Sciatic nerve (tissue), 2 donors: ENCODE data around the gene RASL11B. TPM values are rescaled to one million over a fixed set of nuclear protein-coding genes. Genes with fewer than 3 reads are reported as not detected.

Experiments used
- ATAC-seq: fragments of 200-7000 bp; cut with Tn5 transposase; one replicate; pipeline ENCODE4 v1.9.1; 2020; ENCODE audit warnings: mild to moderate bottlenecking, moderate library complexity
- DNase-seq: peaks from one replicate; pipeline ENCODE4 v3.0.0-alpha.2; 2020; ENCODE audit warnings: low spot score
- intact Hi-C: fragments of 100-400 bp; cut with DNase I; formaldehyde crosslinking; loops from one replicate; pipeline ENCODE4 v1.14.2; 2022
- total RNA-seq: library from RNA; stranded (reverse); fragmentation: NEBNext Ultra II Directional; extraction: Animal tissue kit (Norgen Biotek cat#: 25700); gene quantifications from one replicate; pipeline ENCODE4 v1.2.1, GENCODE V29; 2021
- donor health status: DM: no; HTN: no; CAD: no.
- donor health status: DM: no; HTN: no; CAD: no.

Gene RASL11B
- total RNA-seq, 1 donor from 2014 or later = 2.5 TPM

DNA sequence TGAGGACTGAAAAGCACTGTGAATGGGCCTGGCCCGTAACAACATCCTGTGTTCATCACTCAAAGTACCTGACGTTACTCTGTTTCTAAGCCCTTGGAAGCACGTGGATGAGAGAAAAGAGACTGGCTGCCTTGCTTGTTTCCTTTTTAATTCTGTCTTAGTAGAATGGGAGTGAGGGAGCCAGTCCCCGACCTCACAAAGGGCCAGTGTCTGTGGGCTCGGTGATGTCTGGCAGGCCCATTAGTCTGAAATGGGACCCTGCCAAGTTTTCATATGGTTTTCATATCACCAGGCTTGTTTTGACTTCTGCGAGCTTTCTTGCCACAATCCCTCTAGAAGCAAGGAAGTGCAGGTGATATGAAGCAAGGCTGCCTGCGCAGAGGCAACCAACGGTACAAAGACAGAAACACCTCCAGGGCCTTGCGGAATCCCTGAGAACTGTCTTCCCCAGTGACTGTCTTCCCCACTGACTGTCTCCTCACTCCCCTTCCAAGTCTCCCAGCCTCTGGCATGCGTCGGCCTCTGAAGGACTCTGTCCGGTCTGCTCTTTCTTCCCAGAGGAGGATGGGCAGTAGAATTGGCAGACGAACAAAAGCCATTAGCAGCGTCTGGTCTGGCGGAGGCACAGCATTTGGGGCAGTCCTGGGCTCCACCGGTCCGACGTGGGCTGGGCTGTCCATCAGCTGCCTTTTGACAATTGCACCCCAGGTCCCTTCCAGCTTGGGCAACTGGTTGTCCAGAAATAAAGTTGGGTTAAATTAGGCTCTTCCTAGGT is 20.2 kb upstream of the RASL11B start:
- intact Hi-C loops = no loop called here
- ATAC-seq (no peak), DNase-seq (no peak)

GRCh38 chr4:52842792-52843191 is 19.3 kb upstream of the RASL11B start:
- ATAC-seq (no peak), DNase-seq (no peak)
- intact Hi-C loops = no loop called here

GRCh38 chr4:52843351-52843750 is 18.8 kb upstream of the RASL11B start:
- intact Hi-C loops = no loop called here
- DNase-seq (no peak), ATAC-seq (no peak)

GRCh38 chr4:52843958-52844357 is 18.2 kb upstream of the RASL11B start:
- no peak for DNase-seq
- ATAC-seq = peak; percentile 76
- intact Hi-C loops = no loop called here

DNA sequence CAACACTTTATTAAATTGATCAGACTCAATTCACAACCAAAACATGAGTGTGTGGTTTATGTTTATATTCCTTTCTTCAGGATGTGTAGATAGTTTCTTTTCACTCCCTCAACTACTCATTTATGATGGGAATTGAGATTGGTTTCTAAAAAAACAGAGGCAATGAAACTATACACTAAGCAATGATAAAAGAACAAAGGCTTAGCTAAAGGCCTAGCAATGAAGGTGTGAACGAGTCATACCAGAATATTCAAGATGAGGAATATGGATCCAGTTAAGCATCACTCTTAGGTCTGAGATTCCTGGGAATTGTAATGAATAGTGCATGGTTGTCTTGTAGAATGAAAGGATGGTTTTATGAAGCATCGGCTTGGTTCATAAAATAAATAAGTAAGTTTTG is 17.5 kb upstream of the RASL11B start:
- no peak for DNase-seq
- ATAC-seq = no peak
- intact Hi-C loops = no loop called here

DNA sequence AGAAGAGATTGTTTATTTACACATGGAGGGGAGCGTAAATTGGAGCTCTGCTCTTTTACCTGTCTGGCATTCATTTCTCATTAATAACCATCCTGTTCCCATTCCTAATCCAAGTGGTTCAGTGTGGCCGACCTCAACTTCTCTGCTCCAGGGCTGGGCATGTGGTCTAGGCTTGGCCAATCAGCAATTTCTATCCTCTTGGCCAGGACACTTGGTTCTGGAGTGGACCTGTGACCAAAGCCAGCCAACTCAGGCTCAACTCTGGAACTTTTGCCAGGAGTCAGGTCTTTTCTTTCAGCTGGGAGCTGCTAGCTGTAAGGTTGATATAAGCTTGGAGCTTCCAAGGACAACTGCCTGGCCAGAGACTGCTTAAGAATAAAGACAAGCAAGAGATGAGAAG is 15.6 kb upstream of the RASL11B start:
- no peak for ATAC-seq
- intact Hi-C loops = no loop called here
- no peak for DNase-seq

DNA sequence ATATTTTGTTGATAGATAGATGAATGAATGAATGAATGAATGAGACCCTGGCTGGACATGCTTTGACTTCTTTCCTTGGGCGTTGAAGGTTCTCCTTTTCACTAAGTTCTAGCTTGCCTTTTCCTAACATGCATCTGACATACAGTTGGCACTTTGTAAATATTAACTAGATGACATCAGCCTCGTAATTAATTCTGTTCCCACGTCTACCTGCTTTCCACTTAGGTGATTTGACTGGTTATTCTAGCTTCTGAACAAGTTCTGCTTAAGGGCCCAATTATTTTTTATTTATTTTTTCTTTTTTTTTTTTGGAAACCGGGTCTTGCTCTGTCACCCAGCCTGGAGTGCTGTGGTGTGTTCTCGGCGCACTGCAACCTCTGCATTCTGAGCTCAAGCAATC is 13.9 kb upstream of the RASL11B start:
- DNase-seq = no peak
- intact Hi-C loops = no loop called here

GRCh38 chr4:52850406-52851124 is 11.6 kb upstream of the RASL11B start:
- ATAC-seq = no peak
- intact Hi-C loops = no loop called here
- DNase-seq = no peak

More for the DNA sequence above, 13.9 kb upstream of the RASL11B start:
- ATAC-seq = no peak

DNA sequence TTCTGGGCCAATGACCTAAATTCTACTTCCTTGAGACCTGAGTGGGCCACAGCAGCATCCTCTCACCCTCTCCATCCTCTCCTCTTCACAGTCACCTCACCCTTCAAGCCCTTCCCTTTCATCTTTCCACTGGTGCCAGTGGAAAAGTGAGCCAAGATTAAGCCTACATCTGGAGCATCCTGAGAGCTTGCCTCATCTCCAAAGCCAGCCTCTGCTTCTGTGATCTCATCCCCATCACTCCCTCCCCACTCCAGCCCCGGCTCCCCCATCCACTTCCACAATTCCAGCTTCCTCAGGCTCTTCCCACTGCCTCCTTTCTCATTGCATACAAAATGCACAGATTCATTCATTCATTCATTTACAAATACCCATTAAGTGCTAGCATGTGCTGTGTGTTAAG is 10.1 kb upstream of the RASL11B start:
- intact Hi-C loops = no loop called here

GRCh38 chr4:52852711-52853110 is 9.4 kb upstream of the RASL11B start:
- ATAC-seq (peak; percentile 67), DNase-seq (no peak)
- intact Hi-C loops = no loop called here

More for the DNA sequence above, 10.1 kb upstream of the RASL11B start:
- ATAC-seq (no peak), DNase-seq (no peak)

- intact Hi-C loops = no loop called here
- ATAC-seq (peak; percentile 55), DNase-seq (no peak)
Measured at GRCh38 chr4:52853351-52853750, 8.8 kb upstream of the RASL11B start.

DNA sequence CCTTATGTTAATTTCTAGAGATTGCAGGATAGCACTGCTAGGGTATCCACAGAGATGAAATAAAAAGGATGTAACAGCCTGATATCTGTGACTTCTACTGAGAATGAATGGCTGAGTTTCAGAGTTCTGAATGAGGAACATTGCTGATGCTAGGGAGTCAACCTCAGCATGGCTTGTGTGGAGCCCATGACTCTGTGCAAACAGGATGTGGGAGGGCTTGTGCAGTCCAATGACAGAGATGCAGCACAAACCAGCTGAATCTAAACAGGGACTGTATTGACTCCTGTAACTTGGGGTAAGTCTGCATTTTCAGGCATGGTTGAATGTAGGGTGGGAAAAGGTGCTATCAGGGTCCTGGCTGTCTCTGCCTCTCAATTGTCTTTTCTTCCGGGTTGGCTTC is 5.3 kb upstream of the RASL11B start:
- intact Hi-C loops = no loop called here
- DNase-seq (no peak), ATAC-seq (no peak)

- DNase-seq (no peak), ATAC-seq (no peak)
- intact Hi-C loops = no loop called here
Measured at GRCh38 chr4:52860361-52860760, 1.8 kb upstream of the RASL11B start.

DNA sequence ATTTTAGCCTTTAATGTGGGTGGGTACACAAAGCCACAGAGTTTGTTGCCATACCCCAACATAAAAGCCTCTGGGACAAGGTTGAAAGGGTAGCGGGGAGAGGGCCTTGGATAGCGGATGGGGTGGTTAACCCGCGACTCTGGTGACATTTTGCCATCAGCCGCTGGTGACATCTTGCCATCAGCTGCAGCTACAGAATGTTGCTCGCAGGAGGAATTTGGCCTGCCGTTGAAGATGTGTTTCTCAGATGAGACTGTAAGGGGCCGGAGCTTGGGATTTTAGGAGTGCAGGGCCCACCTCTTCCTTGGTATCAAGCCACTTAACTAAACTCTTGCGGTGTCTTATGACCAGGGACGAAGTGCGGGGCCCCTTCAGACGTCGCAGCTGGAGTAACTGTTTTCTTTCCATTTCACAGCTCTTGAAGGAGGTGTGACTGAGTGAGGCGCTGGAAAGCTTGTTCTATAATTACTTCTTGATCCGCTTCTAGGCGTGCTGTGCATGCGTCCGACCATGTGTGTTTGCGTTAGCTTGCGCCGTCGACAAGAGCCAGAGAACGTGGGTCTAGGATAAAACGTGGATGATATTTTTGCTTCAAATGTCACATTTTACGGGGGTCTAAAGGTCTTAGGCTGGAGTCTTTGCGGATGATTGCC is 820 bp upstream of the RASL11B start:
- intact Hi-C loops = no loop called here
- ATAC-seq = no peak
- DNase-seq = no peak

- ATAC-seq (no peak), DNase-seq (no peak)
- intact Hi-C loops = no loop called here
Measured at GRCh38 chr4:52862639-52863161, 583 bp downstream of the RASL11B start.

- DNase-seq = no peak
- no peak for ATAC-seq
- intact Hi-C loops = no loop called here
Measured at GRCh38 chr4:52863324-52863723, 1.2 kb downstream of the RASL11B start.

DNA sequence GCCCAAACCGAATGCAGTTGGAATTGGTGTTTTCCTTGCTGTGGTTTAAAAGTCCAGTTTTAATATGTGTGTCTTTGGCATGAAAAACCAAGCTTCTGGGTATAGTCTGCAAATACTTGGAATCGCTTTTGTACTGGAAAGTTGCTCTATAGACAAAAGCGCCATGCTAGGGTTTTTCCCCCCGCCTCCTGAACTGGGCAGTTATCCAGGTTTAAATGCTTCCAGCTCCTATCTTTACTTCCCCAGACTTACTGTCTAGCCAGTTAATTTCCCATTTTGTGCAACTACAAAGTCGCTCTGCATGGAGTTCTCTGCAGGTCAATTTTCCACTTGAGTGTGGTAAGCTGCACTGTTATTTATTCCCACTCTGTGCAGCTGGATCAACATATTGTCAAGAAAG is 2.7 kb downstream of the RASL11B start:
- no peak for DNase-seq
- no peak for ATAC-seq
- intact Hi-C loops = no loop called here

- no peak for DNase-seq
- intact Hi-C loops = no loop called here
Measured at GRCh38 chr4:52865300-52865699, 3.2 kb downstream of the RASL11B start.

DNA sequence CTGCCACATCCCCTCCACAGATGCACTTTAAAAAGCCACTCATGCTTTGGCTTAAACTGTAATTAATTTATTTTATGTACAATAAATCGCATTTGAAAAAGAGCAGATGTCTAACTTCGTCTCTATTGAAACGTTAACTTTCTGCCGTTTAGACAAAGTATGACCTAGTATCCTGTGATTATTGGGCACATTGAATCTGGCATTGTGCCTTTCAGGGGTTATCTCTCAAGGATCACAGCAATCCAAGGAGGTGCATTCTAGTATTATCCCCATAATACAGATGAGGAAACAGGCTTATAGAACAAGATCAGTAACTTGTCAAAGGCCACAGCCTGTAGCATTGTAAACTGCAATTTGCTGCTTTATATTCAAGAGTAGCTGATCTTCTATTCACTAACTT is 4.6 kb downstream of the RASL11B start:
- DNase-seq = no peak
- no peak for ATAC-seq
- intact Hi-C loops = no loop called here

More at GRCh38 chr4:52865300-52865699, 3.2 kb downstream of the RASL11B start:
- ATAC-seq = no peak

DNA sequence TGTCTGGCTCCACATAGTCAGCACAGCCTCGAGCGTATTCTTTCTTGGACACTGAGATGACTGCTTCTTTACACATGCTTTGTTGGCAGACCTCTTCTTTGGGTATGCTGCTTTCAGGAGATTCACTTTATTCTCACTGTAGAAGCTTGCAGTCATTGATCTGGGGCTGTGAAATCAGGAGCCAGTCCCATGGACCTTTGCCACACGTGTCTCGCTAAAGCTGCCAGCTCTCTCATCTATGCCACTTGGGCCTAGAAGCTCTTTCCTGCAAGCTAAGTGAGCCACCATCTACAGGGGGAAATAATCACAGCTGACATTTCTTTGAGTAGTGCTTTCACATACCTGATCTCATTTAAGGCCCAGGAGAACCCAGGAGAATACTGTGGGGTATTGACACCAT is 5.0 kb downstream of the RASL11B start:
- intact Hi-C loops = no loop called here
- no peak for DNase-seq
- no peak for ATAC-seq
